HG02642 (cell line): ENCODE data around the gene PLEKHM3.
"Not testable (repeated sequence)": the region's sequence is repeated elsewhere in the genome, so short reads cannot be mapped to it uniquely, and the experiment has no call there.

ENCODE experiments used
- ATAC-seq: cut with Tn5 transposase; IDR thresholded peaks from one replicate; pipeline ENCODE4 v1.9.1; 2021; ENCODE audit warnings: mild to moderate bottlenecking; ENCODE audit not compliant: unreplicated experiment, poor library complexity

Gene PLEKHM3

DNA sequence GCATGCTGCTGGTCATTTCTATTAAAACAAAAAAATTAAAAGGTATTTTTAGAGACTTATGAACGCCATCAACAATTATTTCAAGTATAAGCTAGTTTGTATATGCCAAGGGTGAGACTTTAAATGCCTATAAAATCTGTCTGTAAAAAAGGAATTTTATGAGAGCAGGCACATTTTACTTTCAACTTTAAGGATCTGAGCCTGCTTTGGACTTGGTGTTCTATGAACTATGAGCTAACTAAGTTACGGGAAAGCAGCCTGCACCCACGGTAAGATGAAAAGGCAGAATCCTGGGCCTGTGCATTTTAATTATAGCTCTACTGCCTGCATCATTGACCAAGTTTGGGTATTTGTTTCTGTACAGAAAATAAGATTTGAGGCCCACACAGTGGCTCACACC lies 95.4 kb downstream of the PLEKHM3 start:
- no peak for ATAC-seq

DNA sequence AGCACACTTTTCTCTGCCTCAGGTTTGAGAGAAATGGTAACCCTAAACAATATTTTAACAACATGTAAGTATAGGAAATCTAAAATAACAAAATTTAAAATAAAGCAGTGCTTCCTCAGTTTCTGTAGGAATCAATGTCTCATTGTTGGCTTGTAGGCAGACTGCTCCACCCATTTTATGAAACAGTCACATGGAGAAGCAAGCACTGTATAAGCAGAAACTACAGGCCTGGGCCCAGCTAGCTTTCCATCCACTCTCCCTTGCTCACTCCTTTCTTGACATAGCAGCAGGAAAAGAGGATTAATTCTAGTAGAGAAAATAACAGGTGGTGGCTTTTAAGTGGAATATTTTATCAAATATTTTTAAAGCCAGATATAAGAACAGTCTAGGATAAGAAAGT lies 97.2 kb downstream of the PLEKHM3 start:
- ATAC-seq, result no peak

DNA sequence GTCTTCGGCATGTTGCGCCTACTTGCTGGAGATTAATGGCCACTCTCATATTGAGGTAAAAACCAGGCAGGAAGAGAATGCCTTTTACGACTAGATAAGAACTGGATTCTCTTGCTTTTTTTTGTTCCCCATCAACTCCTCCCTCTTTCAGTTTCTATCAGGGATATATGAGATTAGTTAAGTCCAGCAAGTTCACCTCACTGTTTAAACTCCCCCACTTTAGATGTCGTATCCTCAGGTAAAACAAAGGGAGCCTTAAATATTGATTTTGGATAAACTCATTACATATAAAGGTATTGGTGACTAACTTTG lies 98.4 kb downstream of the PLEKHM3 start:
- no peak for ATAC-seq

DNA sequence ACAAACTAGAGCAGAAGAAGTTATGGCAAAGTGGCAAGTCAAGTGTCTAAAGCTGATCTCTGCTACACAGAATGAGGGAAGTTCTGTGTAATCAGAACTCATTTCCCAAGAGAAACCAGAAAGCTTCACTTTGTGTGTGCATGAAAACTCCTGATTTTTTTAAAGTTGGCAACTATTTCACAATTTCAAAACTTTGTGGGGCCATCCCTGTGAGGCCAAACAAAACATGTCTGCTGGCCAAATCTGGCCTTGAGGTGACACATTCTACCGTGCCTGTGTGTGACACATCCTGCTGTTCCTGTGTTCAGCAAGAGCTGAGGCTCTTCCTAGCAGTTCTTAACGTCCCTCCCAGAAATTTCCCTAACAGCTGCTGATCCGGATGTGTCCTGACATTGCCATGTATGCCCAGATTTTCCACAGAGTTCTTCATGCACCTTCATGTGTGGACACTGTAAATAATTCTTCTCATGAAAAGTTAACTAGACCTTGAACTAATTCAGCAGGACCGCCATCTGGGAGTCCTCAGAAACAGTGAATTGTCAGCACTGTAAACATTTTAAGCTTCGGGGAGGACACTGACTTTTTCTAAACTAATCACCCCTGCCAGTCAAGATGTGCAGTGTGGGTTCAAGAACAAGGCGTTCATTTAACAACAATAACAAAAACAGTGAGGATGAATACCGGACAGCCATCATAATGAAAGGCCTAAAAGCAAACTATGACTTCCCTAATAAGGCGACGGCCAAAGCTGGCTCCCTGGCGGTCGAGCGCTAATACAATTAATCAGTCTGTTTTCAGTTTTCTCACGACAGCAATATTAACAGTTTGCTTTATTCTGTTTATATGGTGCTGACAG lies 99.0 kb downstream of the PLEKHM3 start:
- no peak for ATAC-seq

DNA sequence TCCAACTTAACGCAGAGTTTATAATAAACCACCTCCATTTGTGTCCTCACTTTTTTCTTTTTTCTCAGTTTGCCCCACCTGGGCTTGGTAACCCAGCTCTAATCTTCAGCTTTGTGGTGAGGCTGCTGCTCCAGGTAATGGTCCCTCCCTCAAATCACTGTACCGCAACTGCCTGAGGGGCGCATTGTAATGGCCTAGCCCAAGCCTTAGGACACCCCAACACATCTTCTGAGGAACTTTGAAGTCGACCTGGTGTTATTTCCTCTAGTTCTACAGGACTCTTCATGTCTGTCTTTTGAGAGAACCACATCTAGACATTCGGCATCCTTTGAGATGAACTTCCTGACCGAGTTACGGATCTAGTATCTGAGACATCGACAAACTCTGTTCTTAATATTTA lies 99.7 kb downstream of the PLEKHM3 start:
- no peak for ATAC-seq

DNA sequence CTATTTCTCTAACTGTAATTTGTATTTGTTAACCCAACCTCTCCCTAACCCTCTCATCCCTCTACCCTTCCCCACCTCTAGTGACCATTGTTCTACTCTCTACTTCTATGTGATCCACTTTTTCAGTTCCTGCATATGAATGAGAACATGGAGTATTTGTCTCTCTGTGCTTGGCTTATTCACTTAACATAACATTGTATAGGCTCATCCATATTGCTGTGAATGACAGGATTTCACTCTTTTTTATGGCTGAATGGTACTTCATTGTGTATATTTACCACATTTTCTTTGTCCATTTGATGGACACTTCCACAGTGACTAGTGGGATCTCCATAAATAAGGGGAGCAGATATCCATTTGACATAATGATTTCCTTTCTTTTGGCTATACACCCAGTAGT lies 103.7 kb downstream of the PLEKHM3 start:
- no peak for ATAC-seq

DNA sequence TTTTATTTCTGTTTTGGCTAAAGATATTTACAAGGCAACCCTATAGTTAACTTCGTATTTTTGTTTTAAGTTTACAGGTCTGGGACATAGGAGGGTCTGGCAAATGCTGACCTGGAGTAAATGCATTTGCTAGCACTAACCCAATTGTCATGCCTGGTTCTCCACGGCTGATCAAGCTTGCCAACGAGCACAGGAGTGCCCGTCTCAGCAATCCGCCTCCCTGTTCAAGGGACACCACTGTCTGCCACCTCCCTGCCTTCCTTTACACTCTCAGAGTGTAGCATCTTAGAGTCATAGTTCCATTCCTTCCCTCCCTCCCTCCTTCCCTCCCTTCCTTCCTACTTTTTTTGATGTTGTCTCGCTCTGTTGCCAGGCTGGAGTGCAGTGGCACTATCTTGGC lies 104.6 kb downstream of the PLEKHM3 start:
- ATAC-seq, result no peak

DNA sequence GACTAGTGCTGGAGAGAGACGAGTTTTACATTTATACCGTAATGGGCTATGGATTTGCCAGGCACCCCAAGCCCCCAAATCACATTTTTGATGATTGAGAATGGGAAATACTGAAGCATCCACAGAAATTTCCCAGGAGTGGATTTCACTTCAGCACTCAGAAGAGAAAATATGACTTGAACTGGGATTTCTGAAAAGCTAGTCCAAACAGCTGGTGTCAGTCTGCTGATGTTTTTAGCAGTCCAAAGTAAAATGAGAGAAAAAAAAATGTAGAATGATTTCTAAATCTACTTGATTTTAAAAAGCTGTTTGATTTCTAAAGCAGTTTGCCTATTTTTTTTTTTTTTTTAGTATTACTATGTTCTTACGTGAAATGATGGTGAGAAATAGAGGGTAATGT lies 105.0 kb downstream of the PLEKHM3 start:
- no peak for ATAC-seq

DNA sequence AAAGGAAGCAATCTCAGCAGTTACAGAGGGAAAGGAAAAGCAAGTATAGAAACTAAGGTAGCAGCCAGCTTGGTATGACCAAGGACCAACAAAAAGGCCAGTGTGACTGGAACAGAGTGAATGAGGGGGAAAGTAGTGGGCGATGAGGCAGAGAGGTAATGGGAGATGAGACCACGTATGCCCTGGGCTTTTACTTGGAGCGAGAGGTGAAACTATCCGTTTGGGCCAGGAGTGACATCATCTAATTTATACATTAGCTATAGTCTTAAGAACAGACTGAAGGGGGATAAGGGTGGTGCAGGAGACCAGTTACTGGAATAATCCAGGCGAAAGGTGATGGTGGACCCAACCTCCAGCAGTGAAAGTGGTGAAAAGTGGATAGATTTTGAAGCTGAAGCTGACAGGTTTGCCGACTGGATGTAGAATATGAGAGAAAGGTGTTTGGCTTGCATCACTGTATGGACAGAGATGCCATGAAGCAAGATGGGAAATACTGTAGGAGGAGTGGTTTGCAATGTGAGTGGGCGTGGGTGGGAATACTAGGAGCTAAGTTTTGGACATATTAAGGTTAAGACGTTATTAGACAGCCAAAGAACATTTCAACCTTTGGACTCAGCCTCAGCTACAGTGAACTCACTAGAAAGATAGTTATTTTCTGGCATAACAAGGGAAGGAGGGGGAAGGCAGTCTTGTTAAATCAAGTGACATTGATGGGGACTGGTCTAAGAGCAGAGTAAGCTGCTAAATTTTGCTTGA lies 106.0 kb downstream of the PLEKHM3 start:
- ATAC-seq, result no peak

DNA sequence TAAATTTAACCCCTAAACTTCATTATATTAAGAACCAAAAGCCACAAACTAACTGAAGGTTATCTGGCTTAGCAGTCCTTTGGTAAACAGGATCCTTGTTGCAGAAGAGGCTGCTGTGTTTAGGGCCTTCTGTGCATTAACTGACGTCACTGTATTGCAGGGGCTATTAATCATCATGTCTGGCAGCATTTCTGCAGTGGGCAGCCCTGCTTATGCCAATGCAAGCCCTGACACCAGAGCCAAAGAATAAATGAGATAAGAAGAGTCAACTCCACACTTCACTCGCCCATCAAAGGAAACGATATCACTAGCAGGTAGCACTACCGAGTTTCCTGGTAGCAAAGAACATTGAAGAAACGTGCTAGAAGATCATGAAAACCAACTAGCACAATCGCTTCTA lies 110.6 kb downstream of the PLEKHM3 start:
- no peak for ATAC-seq

DNA sequence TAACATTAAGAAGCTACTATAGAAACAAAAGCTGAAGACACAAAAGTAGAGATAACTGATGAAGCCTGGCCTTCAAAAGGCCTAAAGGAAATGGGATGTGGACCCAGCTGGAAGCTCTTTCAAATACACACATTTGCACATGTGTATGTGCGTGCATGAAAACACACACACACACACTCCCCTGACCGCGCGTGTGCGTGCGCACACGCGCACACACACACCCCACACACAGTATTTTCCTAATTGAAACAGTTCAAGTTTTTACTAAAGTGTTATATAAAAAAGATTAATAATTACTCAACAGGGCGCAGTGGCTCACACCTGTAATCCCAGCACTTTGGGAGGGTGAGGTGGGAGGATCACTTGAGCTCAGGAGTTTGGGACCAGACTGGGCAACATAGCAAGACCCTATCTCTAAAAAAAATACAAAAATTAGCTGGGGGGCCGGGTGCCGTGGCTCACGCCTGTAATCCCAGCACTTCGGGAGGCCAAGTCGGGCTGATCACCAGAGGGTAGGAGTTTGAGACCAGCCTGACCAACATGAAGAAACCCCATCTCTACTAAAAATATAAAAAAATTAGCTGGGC lies 111.5 kb downstream of the PLEKHM3 start:
- ATAC-seq, result no peak

DNA sequence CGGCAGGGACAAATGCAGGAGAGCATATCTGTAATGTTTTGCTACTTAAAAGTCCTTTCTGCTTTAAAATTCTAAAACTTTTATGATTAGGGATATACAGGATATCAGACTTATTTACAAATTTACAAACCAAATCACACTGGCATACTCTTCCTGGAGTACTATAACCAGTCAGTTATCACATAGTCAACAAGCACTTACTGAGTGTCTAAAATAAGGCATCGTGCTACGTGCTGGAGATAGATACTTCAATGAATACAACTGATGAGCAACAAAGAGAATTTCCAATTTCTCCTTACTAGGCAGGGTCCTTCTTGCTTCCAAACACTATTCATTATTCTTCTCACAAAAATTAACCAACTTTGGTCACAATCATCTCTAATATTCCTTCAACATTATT lies 113.5 kb downstream of the PLEKHM3 start:
- no peak for ATAC-seq

DNA sequence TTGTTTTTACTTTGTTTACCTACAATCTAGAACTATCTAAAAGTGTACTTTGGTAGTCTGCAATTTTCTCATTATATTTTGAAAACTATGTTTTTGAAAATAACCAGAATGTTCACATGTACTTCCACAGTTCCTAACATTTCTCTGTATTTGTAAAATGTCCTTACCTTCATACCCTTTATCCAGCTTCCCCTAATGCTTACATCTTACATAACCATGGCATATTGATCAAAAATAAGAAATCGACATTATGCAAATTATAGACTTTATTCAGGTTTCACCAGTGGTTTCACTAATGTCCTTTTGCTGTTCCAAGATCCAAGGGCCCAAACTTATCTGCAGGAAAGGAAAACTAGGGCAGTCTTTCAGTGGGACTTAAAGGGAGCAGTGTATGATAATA lies 114.1 kb downstream of the PLEKHM3 start:
- no peak for ATAC-seq

DNA sequence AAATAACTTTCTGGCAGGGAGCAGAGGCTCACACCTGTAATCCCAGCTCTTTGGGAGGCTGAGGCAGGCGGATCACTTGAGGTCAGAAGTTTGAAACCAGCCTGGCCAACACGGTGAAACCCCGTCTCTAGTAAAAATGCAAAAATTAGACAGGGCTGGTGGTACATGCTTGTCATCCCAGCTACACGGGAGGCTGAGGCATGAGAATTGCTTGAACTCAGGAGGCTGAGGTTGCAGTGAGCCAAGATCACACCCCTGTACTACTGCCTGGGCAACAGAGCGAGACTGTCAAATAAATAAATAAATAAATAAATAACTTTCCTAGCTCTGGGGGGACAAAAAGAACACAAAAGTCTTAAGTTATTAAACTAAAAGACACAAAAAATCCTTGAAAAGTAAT lies 118.8 kb downstream of the PLEKHM3 start:
- ATAC-seq, result not testable (repeated sequence)

DNA sequence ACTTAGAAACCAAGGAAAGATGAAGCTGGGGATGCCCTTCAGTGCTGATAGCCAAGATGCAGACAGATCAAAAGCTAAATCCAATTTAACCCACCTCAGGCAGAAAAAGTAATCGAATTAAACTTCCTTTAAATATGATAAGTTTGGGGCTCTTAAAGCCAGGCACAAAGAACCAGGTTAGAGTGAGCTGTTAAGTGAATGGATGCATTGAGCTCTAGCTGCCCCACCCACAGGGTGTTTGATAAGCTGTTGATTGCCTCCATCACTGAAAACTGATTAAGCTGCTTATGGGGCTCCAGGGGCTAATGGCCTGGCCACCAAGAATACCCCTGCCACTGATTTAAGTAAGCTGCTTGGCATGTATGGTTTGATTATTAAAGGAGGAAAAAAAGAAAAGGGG lies 119.8 kb downstream of the PLEKHM3 start:
- ATAC-seq, result no peak

DNA sequence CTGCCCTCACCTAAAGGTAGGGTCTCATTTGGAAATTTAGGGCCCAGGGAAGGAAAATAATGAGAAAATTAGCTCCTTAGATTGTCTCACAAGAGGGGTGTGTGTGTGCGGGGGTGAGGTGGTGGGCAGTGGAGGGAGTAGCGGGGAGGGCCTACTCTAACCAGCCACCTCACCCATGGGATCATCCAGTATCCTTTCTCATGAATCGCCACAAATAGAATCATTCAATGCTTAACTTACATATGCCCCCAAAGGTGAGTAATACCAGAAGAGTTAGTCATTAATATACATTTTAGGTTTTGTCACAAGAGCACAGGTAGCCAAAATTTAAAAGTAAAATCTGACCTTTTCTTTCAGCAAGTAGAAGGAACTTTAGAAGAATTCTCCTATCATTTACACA lies 122.1 kb downstream of the PLEKHM3 start:
- no peak for ATAC-seq

DNA sequence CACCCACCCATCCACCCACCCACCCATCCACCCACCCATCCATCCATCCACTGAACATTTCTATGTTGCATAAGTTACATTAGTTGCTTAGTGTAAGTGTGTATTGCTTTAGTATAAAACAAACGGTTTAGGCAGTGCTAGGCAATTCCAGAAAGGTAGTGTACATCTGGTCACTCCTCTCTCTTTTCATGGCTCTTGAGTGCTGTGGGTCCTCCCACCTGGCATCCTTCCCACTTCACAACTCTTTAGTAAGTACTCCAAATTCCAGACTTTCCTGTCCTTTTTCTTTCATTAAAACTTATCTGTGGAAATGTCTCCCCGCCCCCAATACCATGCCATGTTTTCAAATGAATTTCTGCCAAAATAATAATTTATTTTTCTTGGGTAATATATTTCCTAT lies 122.5 kb downstream of the PLEKHM3 start:
- ATAC-seq, result no peak

DNA sequence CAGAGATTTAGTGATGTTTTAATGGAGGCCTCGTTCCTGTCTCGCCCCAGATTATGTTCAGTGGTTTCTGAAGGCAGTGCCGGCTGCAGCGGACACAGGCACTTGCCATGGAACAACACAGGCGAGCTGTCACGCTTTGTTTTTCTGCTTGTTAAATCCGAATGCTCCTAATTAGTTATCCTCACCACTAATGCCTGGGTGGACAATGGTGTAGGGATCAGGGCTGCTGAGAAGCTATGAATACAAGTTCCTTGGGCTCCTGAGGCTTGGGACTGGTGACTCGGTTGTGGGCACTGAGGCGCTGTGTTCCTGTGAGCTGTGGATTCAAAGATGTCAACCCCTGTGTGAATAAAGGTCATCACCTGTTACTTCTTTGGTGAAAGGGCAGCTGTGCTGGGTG lies 123.5 kb downstream of the PLEKHM3 start:
- no peak for ATAC-seq

DNA sequence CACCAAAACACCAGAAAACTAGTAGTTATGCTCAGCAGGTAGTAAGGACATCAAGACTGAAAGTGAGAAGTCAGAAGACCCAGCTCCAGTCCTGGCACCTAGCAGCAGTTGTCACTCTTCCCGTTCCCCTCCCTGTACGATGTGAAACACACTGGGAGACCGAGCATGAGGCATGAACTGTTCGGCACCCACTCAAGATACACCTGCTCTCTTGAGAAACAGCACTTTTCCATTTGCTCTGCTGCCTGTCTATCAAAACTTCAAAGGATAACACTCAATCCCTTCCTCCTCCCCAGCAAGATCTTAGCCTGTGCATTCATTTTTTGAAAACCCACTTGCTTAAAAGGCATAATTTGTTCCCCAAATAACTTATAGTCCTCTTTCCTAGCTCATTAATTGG lies 123.9 kb downstream of the PLEKHM3 start:
- no peak for ATAC-seq

DNA sequence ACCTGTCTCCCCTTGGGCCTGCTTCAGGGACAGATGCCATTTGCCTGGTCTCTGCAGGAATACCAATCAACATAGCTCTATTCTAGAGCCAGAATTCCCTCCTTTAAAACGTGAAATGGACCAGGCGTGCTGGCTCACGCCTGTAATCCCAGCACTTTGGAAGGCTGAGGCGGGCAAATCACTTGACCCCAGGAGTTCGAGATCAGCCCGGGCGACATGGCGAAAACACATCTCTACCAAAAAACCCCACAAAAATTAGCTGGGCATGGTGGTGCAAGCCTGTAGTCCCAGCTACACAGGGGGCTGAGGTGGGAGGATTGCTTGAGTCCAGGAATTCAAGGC lies 127.0 kb downstream of the PLEKHM3 start:
- ATAC-seq, result no peak

DNA sequence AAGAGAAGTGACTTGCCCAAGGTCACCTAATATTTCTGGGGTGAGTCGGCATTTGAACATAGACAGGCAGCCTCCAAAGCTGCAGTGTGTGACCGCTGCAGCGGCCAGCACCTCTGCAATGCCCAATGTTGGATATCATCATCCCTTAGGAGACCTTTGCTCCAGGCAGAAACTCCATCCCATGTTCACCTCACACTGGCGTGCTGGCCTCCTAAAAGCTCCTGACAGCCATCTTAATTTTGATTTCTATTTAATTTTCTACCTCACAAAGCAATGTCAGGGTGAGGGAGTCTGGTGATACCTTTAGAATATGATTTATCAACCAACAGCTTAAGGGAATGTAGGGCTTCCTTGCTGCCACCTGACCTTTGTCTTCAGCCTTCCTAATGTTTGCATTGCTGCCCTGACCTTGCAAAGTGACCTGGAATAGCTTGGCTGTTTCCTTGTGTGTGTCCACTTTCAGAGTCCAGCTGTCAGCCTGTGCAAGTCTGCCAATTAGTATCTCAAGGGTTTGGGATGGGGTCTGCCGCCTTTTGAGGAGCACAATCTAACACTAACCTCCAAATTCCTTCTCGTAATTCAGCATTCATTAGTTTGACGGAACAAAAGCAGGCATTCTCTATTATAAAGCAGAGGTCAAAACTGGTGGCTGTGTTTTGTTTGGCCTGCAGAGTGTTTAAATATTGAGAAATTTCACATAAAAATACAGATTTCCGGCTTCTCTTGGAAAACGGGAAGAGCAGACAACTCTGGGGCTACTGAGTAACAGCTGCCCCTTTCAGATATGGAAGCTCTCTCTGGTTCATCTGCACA lies 127.6 kb downstream of the PLEKHM3 start:
- ATAC-seq, result no peak
